Measurements from ENCODE around the gene SORCS1.

The SORCS1 gene

DNA sequence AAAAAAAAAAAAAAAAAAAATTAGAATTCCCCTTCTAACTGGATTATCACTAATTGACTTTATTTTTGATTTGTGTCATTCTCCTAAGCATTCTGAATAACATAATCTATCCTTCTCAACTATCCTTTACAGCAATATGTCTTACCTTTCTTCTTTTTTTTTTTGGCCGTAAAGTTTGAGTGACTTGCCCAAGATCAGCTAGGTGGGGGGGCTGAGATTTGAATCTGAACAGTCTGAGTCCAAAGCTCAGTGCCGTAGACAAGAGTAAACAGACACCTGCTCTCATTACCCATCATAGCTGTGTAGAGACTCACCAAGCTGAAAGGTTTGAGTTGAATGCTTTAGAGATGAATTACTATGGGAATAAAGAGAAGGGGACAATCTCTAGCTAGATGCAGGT is 192.1 kb downstream of the SORCS1 start:
- H3K4me1 Mint-ChIP-seq: peaks cover 13% of the 10 kb centered on the region
- H3K27me3 Mint-ChIP-seq (ENCODE audit: low read depth): peaks cover 20% of the 10 kb centered on the region
- TF ChIP-seq, protein P1, sequence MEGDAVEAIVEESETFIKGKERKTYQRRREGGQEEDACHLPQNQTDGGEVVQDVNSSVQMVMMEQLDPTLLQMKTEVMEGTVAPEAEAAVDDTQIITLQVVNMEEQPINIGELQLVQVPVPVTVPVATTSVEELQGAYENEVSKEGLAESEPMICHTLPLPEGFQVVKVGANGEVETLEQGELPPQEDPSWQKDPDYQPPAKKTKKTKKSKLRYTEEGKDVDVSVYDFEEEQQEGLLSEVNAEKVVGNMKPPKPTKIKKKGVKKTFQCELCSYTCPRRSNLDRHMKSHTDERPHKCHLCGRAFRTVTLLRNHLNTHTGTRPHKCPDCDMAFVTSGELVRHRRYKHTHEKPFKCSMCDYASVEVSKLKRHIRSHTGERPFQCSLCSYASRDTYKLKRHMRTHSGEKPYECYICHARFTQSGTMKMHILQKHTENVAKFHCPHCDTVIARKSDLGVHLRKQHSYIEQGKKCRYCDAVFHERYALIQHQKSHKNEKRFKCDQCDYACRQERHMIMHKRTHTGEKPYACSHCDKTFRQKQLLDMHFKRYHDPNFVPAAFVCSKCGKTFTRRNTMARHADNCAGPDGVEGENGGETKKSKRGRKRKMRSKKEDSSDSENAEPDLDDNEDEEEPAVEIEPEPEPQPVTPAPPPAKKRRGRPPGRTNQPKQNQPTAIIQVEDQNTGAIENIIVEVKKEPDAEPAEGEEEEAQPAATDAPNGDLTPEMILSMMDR (IDR thresholded peaks at IDR 0.05; ENCODE audit: unreplicated experiment in 3 of 3): no peak
- H3K4me3 Mint-ChIP-seq: no peak overlapping the region
- H3K27ac Mint-ChIP-seq: peak overlapping the region in 1 of 3 experiments; percentile 65
- H3K9me3 Mint-ChIP-seq: peaks cover 2% of the 10 kb centered on the region
- H3K36me3 Mint-ChIP-seq (ENCODE audit: low read depth): peaks cover 3% of the 10 kb centered on the region

DNA sequence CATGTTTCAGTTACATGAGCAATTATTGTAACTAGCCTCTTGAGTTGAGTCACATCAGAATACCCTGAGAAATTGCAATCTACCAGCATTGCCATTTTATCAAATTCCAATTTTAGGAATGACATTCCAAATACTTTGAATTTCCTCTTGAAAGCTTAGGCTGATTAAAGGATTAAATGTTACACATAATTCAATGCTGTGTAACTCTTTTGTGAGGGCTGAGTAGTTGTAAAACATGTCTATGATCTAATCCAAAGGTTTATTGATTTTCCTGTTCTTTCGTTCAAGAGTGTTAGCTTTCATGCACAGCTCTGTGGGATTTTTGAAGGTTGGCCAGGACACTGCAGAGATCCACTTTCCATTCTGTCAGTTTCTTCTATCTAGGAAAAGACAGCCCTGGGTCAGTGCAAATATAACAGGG is 193.1 kb downstream of the SORCS1 start:
- peaks cover 13% of the 10 kb centered on the region for H3K4me1 Mint-ChIP-seq
- no peaks in the 10 kb centered on the region for H3K9me3 Mint-ChIP-seq
- TF ChIP-seq, protein P1 (IDR thresholded peaks at IDR 0.05; ENCODE audit: unreplicated experiment in 3 of 3): no peak
- H3K27ac Mint-ChIP-seq: peak overlapping the region in 1 of 3 experiments; percentile 14
- peaks cover 15% of the 10 kb centered on the region for H3K27me3 Mint-ChIP-seq (ENCODE audit: low read depth)
- no peak overlapping the region for H3K4me3 Mint-ChIP-seq
- H3K36me3 Mint-ChIP-seq (ENCODE audit: low read depth): no peaks in the 10 kb centered on the region

DNA sequence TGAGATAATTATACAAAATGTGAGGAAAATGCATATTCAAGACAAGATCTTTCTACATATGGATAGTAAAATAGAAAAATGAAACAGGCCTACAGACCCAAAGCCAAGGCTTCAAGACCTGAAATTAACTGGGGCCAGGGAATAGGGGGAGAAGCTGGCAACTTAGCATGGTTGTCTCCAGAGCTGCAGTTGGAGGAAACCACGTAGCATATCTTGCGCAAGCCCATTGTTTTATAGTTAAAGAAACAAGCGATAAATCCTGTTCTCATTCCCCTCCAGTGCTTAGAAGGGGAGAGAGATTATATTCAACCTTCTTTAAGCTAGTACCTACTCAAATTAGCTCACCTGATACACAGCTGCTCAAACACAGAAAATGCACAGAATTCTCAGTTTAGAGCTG is 197.1 kb downstream of the SORCS1 start:
- Mint-ChIP-seq H3K4me1 (peaks cover 12% of the 10 kb centered on the region), H3K27ac (no peak overlapping the region), H3K27me3 (ENCODE audit: low read depth) (no peaks in the 10 kb centered on the region), H3K36me3 (ENCODE audit: low read depth) (no peaks in the 10 kb centered on the region), H3K9me3 (peaks cover 3% of the 10 kb centered on the region), H3K4me3 (no peak overlapping the region)
- TF ChIP-seq, protein P1 (IDR thresholded peaks at IDR 0.05; ENCODE audit: unreplicated experiment in 3 of 3): no peak

DNA sequence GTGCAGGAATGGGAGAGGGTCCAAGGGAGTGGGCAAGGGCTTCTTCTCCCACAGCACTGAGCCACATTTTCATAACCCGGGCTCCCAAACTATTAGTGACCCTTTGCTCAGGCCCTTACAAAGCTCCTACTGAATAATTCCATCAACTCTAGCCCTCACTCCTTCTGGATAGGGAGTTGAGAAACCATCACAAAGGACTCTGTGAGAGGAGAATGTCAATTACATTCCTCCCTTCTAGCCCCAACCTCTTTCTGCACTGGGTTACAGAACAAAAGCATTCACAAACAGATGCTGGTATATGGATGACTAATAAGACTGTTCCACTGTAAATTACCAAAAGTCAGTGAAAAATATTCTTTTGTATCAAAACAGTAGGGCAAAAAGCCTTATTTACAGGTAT is 203.7 kb downstream of the SORCS1 start:
- peaks cover 4% of the 10 kb centered on the region for H3K9me3 Mint-ChIP-seq
- TF ChIP-seq, protein P1 (IDR thresholded peaks at IDR 0.05; ENCODE audit: unreplicated experiment in 3 of 3): no peak
- peaks cover 3% of the 10 kb centered on the region for H3K27me3 Mint-ChIP-seq (ENCODE audit: low read depth)
- no peaks in the 10 kb centered on the region for H3K36me3 Mint-ChIP-seq (ENCODE audit: low read depth)
- H3K4me1 Mint-ChIP-seq: no peaks in the 10 kb centered on the region
- no peak overlapping the region for H3K4me3 Mint-ChIP-seq
- H3K27ac Mint-ChIP-seq: no peak overlapping the region

DNA sequence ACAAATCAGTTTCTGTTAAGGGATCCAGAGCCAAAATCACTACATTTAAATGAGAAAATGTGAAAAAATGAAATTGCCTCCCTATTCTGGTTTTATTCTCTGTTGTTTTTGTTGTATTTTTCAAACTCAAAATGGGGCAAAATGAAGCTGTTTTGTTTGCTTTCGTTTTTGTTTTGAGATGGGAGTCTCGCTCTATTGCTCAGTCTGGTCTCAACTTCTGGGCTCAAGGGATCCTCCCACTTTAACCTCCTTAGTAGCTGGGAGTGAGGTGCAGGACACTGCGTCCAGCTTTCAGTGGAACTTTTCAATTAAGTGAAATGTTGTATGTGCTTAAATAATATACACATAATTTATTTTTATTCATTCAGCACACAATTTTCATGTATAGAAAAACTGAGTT is 205.0 kb downstream of the SORCS1 start:
- TF ChIP-seq, protein P1 (IDR thresholded peaks at IDR 0.05; ENCODE audit: unreplicated experiment in 3 of 3): no peak
- Mint-ChIP-seq H3K36me3 (ENCODE audit: low read depth) (no peaks in the 10 kb centered on the region), H3K4me1 (no peaks in the 10 kb centered on the region), H3K9me3 (peaks cover 4% of the 10 kb centered on the region), H3K27ac (peak overlapping the region in 1 of 3 experiments; percentile 29), H3K4me3 (no peak overlapping the region), H3K27me3 (ENCODE audit: low read depth) (peaks cover 3% of the 10 kb centered on the region)

DNA sequence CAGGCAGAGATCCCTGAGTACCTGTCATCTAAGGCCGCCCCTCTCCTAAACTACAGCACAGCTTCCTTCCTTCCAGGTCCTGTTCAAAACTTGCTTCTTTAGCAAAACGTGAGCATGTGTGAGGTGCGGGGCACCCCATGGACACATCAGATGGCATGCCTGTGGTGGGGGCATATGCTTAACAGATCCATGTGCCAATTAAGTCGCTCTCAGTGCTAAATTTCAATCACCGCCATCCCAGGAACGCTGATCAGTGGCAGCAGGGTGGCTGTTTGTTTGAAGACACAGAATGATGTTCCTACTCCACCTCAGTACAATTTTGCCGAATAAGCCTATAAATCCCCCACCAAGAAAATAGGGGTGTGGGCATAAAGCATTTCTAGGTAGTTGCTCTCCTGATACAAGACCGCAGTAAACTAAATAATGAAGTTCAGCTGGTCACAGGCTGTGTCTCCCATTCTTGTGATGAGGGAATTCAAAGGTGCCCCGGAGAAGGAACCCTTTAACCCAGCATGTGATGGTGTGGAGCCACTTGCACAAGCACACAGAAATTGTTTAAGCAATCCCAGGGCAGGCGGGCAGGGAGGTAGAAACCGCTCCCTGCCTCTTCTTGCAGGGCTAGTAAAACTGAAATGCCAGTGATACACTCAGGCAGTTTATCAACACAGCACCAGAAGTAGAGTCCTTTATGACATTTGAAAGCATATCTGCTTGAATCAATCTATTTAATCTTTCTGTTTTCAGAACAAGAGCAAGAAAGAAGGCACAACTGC is 205.7 kb downstream of the SORCS1 start:
- Mint-ChIP-seq H3K4me1 (no peaks in the 10 kb centered on the region), H3K27ac (peak overlapping the region in 1 of 3 experiments; percentile 21), H3K36me3 (ENCODE audit: low read depth) (no peaks in the 10 kb centered on the region), H3K4me3 (no peak overlapping the region), H3K9me3 (peaks cover 4% of the 10 kb centered on the region), H3K27me3 (ENCODE audit: low read depth) (peaks cover 3% of the 10 kb centered on the region)
- TF ChIP-seq, protein P1 (IDR thresholded peaks at IDR 0.05; ENCODE audit: unreplicated experiment in 3 of 3): no peak

Data from nephron (organoid).